HG03060 (cell line): ENCODE data around the gene SEMA3F.

Source experiments
- ATAC-seq: cut with Tn5 transposase; IDR thresholded peaks from one replicate; pipeline ENCODE4 v1.9.1; 2021; ENCODE audit warnings: low read depth, moderate number of reproducible peaks; ENCODE audit not compliant: unreplicated experiment

The SEMA3F gene

DNA sequence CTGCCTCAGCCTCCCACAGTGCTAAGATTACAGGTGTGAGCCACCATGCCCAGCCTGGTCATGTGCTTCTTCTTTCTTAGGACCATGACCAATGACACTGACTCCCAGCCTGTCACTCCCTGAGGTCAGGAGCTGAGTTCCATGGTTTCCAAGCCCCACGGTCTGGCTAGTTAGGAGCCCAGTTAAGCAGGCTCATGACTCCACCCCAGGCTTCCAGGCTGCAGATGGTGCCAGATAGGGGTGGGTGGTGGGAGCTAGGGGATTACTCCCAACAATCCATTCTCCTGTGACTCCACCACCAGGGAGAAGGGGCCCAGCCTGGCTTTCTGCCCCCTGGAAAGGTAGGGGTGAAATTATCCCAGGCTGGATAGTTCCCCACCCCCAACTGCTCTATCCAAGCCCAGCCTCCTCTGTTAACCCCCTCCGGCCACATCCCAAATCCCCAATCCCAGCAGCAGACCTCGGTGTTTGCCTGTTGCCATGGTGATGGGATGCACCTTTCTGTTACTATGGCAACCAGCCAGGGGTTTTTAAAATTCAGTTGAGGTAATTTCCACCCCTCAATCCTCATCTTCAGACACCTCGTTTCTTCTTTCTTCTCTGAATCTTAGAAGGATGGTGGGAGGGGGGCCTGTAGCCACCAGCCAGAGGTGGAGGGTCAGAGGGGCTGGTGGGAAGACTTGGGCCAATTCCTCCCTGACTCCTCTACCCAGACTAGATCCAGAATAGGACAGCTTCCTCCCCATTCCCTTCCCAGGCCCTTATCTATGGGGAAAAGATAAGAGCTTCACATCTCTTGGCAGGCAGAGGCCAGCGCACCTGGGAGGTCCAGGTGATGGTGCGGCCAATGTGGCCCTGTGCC lies 22.5 kb upstream of the SEMA3F start:
- ATAC-seq: no peak

GRCh38 chr3:50133283-50133615 lies 21.9 kb upstream of the SEMA3F start:
- no peak for ATAC-seq

GRCh38 chr3:50134367-50134766 lies 20.8 kb upstream of the SEMA3F start:
- no peak for ATAC-seq

- no peak for ATAC-seq
Observed at GRCh38 chr3:50135964-50136363, 19.2 kb upstream of the SEMA3F start.

GRCh38 chr3:50136714-50137405 lies 18.3 kb upstream of the SEMA3F start:
- ATAC-seq: no peak

- ATAC-seq: no peak
Observed at GRCh38 chr3:50137531-50137930, 17.6 kb upstream of the SEMA3F start.

DNA sequence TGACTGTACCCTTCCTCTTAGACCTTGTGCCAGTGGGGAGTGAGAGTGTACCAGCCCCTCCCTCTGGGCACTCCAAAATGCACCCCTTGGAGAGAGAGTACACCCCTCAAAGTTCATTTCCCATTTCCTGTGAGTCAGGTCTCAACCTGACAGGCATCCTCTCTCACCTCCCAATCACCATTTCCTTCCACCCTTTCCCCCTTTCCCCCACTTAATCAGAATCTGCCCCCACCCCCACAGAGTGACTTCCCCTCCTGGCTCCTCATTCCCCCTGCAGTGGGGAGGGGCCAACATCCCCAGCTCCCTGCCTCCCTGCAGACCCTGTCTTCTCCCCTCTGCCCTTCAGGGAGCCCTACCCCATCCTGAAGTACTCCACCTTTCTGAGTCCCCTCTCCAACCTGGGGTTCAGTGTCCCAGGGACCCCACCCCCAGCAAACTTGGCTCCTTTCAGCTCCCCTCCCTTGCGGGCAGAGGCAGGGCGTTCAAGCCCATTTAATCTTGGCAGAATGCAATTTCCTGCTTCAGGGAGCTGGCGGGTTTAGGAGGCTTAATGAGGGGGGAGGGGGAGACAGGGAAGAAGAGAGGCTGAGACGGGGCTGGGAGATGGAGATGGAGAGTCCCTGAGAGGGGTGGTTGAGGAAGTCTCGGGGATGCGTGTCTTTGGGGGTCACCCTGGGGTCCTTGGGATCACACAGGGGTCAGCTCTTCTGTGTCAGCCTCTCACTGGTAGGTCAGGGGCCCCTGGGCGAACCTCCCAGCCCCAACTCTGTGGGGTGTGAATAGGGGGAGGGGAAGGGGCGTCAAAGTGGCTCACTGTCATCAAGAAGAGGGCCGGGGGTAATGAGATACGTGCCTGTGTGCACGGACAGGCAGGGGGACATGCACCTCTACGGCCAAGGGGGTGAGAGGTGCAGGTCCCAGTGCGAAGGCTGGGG lies 16.6 kb upstream of the SEMA3F start:
- no peak for ATAC-seq

- no peak for ATAC-seq
Observed at GRCh38 chr3:50139308-50139707, 15.8 kb upstream of the SEMA3F start.

- ATAC-seq: no peak
Observed at GRCh38 chr3:50139718-50140423, 15.3 kb upstream of the SEMA3F start.

DNA sequence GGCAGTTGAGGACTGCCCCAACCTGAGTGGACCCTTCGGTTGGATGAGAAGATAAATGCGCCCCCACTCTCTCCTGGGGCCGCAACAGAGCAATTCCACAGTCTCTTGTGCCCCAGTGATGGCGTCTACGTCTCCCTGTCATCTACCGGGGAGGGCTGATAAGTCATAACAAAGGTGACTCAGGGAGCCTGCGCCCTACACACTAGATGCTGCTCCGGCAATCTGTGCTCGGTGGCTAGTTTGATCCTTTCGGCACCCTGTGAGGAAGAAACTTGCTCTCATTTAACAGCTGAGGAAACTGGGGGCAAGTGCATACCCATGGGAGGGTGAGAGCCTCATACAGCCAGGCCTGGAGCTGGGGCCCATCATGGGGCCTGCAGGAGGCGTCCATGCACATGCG lies 14.1 kb upstream of the SEMA3F start:
- ATAC-seq: no peak

- ATAC-seq: no peak
Observed at GRCh38 chr3:50146316-50146901, 8.7 kb upstream of the SEMA3F start.

DNA sequence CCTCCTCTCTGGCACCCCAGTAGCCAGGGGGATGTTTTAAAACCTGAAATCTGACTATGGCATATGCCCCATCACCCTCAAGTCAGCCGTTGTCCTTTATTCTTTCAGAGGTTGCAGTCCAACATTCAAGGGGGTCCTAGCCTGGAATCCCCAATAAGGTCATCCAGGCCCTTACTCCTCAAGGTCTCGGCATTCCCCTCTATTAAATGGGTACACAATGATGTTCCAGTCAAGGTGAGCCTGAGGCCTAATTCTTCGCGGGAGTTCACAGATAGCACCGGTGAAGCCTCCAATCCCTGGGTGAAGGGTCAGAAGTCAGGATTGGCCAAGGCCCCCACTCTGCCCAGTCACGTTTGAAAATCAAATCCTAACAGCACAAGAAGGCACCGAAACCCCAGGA lies 8.1 kb upstream of the SEMA3F start:
- ATAC-seq: no peak

DNA sequence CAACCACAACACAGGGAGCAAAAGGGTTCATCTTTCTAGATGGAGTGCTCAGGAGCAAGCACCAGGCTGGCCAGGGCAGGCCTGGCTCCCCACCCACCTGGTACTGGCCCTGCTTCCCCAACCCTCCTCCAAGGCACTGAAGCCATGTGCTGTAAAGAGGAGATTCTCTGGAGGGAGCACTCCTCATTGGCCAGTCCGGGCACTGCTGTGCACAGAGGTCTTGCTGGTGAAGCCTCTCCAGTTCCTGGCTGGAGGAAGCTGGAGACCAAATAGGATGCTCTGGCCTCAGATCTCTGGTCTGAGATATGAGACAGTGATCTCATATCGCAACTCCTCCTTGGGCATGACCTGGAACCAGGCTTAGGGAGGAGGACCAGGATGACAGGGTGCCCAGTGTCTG lies 7.7 kb upstream of the SEMA3F start:
- no peak for ATAC-seq

- ATAC-seq: no peak
Observed at GRCh38 chr3:50147861-50148260, 7.3 kb upstream of the SEMA3F start.

GRCh38 chr3:50150404-50150750 lies 4.7 kb upstream of the SEMA3F start:
- ATAC-seq: no peak

DNA sequence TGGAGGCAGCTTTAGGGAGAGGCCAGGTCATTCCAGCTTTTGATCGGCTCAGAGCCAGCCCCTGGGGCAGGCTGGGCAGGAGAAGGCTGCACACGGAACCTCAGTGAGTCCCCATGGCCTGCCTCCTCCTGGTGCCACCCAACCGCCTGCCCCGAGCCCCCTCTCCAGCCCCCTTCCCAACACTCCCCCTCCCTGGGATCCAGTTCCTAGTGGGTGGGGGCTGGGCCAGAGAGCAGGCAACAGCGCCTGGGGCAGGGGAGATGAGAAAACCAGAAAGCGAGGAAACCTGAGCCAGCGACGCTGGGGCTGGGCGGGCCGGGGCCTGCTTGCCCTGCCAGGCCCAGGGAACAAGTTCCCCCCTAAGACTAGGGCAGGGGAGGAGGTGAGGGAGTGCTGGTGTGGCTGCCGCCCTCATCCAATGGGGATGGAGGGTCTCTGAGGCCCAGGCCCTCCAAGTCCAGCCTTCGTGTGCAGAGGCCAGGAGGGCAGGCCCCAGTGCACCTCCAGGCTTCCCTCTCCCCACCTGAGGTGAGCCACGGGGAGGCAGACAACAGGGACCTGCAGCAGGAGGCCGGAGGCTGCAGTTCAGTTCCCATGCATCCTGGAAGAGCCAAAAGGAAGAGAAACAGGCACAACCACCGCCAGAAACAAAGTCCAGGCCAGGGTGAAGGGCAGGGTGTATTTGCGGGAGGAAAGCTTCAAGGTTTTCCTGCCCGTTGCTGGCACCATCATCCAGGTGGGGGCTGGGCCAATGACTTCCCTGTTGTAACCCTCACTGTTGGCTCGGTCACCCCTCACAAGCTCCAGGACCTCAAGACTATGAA lies 4.0 kb upstream of the SEMA3F start:
- no peak for ATAC-seq

DNA sequence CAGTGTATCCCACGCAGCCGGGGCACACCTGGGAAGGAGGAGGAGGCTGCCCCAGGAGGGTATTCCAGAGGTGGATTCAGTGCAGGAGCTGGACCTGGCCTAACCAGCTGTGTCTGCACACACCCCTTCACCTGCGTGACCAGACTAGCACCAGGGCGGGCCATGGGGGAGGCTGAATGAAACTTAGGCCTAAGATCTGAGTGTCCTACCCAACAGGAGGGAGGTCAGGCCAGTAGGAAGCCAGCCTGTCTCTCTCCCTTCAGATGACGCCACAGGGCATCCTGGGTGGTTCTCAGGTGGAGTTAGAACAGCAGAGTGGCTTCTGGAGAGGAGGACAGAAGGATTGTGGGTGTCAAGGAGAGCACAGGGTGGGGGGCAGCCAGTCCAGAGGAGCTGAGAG lies 3.4 kb upstream of the SEMA3F start:
- no peak for ATAC-seq

GRCh38 chr3:50153782-50154475 lies 1.2 kb upstream of the SEMA3F start:
- ATAC-seq: no peak

DNA sequence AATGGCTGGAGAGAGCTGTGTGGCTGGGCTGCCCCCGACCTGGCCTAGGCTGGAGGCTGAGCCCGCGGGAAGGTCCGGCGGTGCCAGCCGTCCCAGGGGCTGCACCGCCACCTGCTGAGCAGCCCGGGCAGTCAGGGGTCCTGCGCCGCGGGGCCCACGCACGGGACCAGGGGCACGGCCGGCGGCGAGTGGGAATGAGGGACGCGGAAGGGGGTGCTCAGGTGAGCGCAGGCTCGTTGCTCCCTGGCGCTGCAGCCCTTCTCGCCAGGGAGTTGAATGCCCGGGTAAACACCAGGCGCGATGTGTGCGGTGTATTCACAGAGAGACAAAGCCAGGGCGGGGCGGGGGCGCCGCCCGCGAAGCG lies 666 bp upstream of the SEMA3F start:
- no peak for ATAC-seq
